GM12873 (cell line): ENCODE results near the gene TMEM259.

Experiments
- TF ChIP-seq, protein P1 (sequence below): IDR thresholded peaks from 2 replicates; pipeline ENCODE4 v1.5.1; 2012; ENCODE audit warnings: low read depth, mild to moderate bottlenecking, moderate library complexity, low read length, control low read depth; ENCODE audit not compliant: insufficient read depth; ENCODE audit errors: missing control alignments

TMEM259 gene

DNA sequence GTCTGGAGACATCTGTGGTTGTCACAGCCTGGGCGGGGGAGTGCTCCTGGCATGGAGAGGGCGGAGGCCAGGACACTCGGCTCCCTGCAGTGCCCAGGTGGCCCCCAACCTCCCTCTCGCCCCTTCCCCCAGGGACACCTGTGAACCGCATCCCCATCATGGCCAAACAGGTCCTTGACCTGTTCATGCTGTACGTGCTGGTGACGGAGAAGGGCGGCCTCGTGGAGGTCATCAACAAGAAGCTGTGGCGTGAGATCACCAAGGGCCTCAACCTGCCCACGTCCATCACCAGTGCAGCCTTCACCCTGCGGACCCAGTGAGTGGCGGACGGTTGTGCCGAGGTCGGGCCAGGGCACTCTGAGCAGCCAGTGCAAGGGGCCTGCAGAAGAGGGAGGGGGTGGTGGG is 56.8 kb downstream of the TMEM259 start:
- TF ChIP-seq, protein P1, sequence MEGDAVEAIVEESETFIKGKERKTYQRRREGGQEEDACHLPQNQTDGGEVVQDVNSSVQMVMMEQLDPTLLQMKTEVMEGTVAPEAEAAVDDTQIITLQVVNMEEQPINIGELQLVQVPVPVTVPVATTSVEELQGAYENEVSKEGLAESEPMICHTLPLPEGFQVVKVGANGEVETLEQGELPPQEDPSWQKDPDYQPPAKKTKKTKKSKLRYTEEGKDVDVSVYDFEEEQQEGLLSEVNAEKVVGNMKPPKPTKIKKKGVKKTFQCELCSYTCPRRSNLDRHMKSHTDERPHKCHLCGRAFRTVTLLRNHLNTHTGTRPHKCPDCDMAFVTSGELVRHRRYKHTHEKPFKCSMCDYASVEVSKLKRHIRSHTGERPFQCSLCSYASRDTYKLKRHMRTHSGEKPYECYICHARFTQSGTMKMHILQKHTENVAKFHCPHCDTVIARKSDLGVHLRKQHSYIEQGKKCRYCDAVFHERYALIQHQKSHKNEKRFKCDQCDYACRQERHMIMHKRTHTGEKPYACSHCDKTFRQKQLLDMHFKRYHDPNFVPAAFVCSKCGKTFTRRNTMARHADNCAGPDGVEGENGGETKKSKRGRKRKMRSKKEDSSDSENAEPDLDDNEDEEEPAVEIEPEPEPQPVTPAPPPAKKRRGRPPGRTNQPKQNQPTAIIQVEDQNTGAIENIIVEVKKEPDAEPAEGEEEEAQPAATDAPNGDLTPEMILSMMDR = no peak

DNA sequence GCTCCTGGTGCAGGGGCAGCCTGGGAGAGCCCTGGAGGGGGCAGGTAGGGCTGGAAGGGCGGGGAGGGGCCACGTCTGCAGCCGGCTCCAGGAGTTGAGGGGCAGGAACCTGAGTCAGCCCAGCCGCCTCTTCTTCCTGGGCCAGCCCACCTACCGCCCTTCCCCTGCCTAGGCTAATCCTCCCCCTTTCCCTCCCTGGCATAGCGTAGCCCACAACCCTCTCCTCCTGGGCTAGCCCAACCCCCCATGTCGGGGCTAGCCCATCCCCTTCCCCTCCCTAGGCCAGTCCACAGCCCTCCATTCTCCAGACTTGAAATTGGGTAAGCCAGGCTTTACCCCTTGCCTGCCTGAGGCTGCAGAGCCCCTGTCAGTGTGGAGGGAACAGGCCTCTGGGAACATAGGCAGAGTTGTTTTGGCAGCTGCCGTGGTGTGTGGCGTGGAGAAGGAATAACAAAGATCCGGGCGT is 57.4 kb downstream of the TMEM259 start:
- TF ChIP-seq, protein P1 = no peak

DNA sequence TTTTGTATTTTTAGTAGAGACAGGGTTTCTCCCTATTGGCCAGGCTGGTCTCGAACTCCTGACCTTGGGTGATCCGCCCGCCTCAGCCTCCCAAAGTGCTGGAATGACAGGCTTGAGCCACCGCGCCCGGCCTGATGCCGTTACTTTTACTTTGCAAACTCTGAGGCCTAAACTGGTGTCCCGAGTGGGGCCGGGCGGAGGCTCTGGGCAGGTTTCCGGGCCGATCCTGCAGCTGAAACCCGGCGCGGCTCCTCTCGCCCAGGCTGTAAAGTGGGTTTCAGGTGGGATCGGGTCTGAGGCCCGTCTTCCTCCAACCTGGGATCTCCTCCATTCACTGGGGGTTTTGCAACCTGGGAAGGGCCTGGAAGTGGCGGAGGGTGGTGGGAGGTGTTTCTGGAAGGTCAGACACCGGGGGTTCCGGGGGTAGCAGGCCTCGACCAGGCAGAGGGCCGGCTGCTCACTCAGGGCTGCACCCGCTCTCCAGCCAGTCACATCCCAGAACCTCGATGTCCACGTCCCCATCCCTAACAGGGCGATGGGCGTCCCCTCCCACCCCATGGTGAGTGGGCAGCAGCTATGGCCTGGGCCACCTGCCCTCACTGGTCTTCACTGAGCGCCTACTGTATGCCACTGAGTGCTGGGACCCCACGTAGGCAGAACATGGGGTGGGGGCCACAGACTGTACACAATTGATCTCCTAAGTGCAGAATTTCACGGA is 58.1 kb downstream of the TMEM259 start:
- TF ChIP-seq, protein P1 = no peak

DNA sequence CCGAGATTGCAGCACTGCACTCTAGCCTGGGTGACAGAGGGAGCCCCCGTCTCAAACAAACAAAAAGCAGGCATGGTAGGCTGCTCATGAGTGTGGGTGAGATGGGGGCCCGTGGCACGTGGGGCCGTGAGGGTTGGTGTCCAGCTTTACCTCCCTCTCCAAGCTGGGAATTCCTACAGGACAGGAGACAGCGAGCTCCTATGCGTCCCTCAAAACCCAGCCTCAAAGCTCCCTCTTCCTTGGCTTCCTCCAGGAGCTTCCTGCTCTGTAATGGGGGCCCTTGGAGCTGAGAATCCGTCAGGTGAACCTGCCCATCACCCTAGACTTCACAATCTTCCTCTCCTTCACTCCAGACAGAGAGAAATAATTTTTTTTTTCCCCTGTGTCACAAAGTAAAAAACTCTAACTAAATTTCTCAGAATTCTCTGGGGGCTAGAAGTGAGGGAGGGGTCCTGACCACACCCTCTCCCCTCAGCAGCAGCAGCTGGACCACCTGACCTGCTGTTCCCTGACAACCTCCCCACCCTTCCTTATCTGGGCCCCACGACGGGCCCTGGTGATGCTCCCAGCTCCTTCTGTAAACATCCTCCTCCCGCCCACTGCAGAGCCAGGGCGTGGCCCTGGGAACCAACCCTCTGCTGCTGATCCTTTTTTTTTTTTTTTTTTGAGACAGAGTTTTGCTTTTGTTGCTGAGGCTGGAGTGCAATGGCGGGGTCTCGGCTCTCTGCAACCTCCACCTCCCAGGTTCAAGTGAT is 58.9 kb downstream of the TMEM259 start:
- TF ChIP-seq, protein P1 = no peak

DNA sequence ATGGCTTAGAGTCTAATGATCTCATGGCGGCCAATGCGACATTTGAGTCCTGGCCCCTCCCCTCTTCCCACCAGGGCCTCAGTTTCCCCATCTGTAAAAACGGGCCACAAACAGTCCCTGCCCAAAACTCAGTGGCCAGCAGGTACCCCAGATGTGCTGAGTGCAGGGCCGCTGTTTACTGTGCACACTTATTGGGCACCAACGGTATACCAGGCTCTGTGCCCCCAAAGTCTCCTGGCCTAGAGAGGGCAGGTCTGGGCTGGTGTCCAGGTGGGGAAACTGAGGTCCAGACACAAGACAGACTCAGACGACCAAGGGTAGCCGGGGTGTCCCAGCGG is 60.4 kb downstream of the TMEM259 start:
- TF ChIP-seq, protein P1 = no peak

DNA sequence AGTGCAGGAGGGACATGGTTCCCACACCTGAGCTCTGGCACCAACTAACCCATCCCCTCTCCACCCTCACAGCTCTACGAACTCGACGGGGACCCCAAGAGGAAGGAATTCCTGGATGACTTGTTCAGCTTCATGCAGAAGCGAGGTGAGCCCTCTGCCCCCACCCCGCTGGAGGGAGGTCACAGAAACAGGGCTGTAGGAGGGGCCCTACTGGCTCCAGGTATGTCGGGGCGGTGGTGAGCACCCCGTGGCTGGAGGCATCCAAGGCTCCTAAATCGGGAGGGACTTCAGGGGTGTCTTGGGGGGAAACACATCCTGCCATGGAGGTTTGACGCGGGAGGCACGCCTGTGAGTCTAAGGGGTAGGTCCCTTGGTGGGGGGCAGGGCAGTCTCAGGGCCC is 60.9 kb downstream of the TMEM259 start:
- TF ChIP-seq, protein P1 = no peak
